ENCODE measurements around the gene LCN6.

The LCN6 gene

GRCh38 chr9:136747161-136748060, 914 bp downstream of the LCN6 start:
- no peak overlapping the region for H2BK120ac ChIP-seq (ENCODE audit: insufficient read depth, low read length, poor library complexity)
- WGBS (ENCODE audit: extremely low coverage, insufficient coverage, insufficient read length), result no CpG with 5 or more reads among the region's 22 CpGs
- H3K23ac ChIP-seq (ENCODE audit: low read length), result no peak overlapping the region
- no peak overlapping the region for H3K14ac ChIP-seq (ENCODE audit: low read length)
- H2AFZ ChIP-seq (ENCODE audit: insufficient read depth, low read length, poor library complexity), result no peak overlapping the region
- H2BK12ac ChIP-seq (ENCODE audit: low read length), result no peak overlapping the region
- no peak overlapping the region for H4K8ac ChIP-seq (ENCODE audit: low read depth, low read length)
- no peaks in the 10 kb centered on the region for H3K9me3 ChIP-seq (ENCODE audit: insufficient read depth, low read depth, low read length)
- no peak overlapping the region for H3K4me3 ChIP-seq (ENCODE audit: low read depth, low read length)
- H3K36me3 ChIP-seq (ENCODE audit: control insufficient read depth in 1 of 2, insufficient read depth in 2 of 2, low read length in 2 of 2), result no peaks in the 10 kb centered on the region
- no peaks in the 10 kb centered on the region for H3K79me2 ChIP-seq (ENCODE audit: control insufficient read depth, insufficient read depth, low read length, poor library complexity)
- DNase-seq, result no peak
- no peak overlapping the region for H3K18ac ChIP-seq (ENCODE audit: low read length)
- H3K79me1 ChIP-seq (ENCODE audit: low read length), result no peaks in the 10 kb centered on the region
- no peak overlapping the region for H4K12ac ChIP-seq (ENCODE audit: low read depth, low read length)
- H4K91ac ChIP-seq (ENCODE audit: low read depth, low read length), result no peak overlapping the region
- H2AK5ac ChIP-seq (ENCODE audit: low read length), result no peak overlapping the region
- no peak overlapping the region for H3K9ac ChIP-seq (ENCODE audit: low read length)
- no peak overlapping the region for H2BK5ac ChIP-seq (ENCODE audit: low read depth, low read length, poor library complexity)
- H3K27ac ChIP-seq (ENCODE audit: low read depth, low read length), result no peak overlapping the region
- H3K27me3 ChIP-seq (ENCODE audit: insufficient read depth, low read length), result no peaks in the 10 kb centered on the region
- H3K4me2 ChIP-seq (ENCODE audit: low read length), result no peak overlapping the region
- no peak overlapping the region for H3K4ac ChIP-seq (ENCODE audit: low read depth, low read length)
- no peaks in the 10 kb centered on the region for H3K4me1 ChIP-seq (ENCODE audit: control insufficient read depth in 1 of 2, insufficient read depth in 2 of 2, low read length in 2 of 2)

- Histone ChIP-seq H2AK5ac (ENCODE audit: low read length) (no peak overlapping the region), H3K79me2 (ENCODE audit: control insufficient read depth, insufficient read depth, low read length, poor library complexity) (no peaks in the 10 kb centered on the region), H2AFZ (ENCODE audit: insufficient read depth, low read length, poor library complexity) (no peak overlapping the region), H3K4me3 (ENCODE audit: low read depth, low read length) (no peak overlapping the region), H3K4me2 (ENCODE audit: low read length) (no peak overlapping the region), H3K23ac (ENCODE audit: low read length) (no peak overlapping the region), H3K9ac (ENCODE audit: low read length) (no peak overlapping the region), H3K4ac (ENCODE audit: low read depth, low read length) (no peak overlapping the region), H3K9me3 (ENCODE audit: insufficient read depth, low read depth, low read length) (no peaks in the 10 kb centered on the region), H4K8ac (ENCODE audit: low read depth, low read length) (no peak overlapping the region), H3K14ac (ENCODE audit: low read length) (no peak overlapping the region), H2BK12ac (ENCODE audit: low read length) (no peak overlapping the region), H3K27me3 (ENCODE audit: insufficient read depth, low read length) (no peaks in the 10 kb centered on the region), H3K4me1 (ENCODE audit: control insufficient read depth in 1 of 2, insufficient read depth in 2 of 2, low read length in 2 of 2) (no peaks in the 10 kb centered on the region), H3K79me1 (ENCODE audit: low read length) (no peaks in the 10 kb centered on the region), H4K91ac (ENCODE audit: low read depth, low read length) (no peak overlapping the region), H3K18ac (ENCODE audit: low read length) (no peak overlapping the region), H3K27ac (ENCODE audit: low read depth, low read length) (no peak overlapping the region), H3K36me3 (ENCODE audit: control insufficient read depth in 1 of 2, insufficient read depth in 2 of 2, low read length in 2 of 2) (no peaks in the 10 kb centered on the region), H4K12ac (ENCODE audit: low read depth, low read length) (no peak overlapping the region), H2BK5ac (ENCODE audit: low read depth, low read length, poor library complexity) (no peak overlapping the region), H2BK120ac (ENCODE audit: insufficient read depth, low read length, poor library complexity) (no peak overlapping the region)
- WGBS (ENCODE audit: extremely low coverage, insufficient coverage, insufficient read length), result no CpG with 5 or more reads among the region's 18 CpGs
- DNase-seq, result no peak
Observed at GRCh38 chr9:136746621-136747020, 1.7 kb downstream of the LCN6 start.

- H3K23ac ChIP-seq (ENCODE audit: low read length), result no peak overlapping the region
- H3K14ac ChIP-seq (ENCODE audit: low read length), result no peak overlapping the region
- H2BK120ac ChIP-seq (ENCODE audit: insufficient read depth, low read length, poor library complexity), result no peak overlapping the region
- no peak overlapping the region for H2AFZ ChIP-seq (ENCODE audit: insufficient read depth, low read length, poor library complexity)
- no peak overlapping the region for H4K91ac ChIP-seq (ENCODE audit: low read depth, low read length)
- H3K9ac ChIP-seq (ENCODE audit: low read length), result no peak overlapping the region
- no peak overlapping the region for H3K27ac ChIP-seq (ENCODE audit: low read depth, low read length)
- no peak overlapping the region for H2BK5ac ChIP-seq (ENCODE audit: low read depth, low read length, poor library complexity)
- no peak overlapping the region for H3K4ac ChIP-seq (ENCODE audit: low read depth, low read length)
- no peaks in the 10 kb centered on the region for H3K79me2 ChIP-seq (ENCODE audit: control insufficient read depth, insufficient read depth, low read length, poor library complexity)
- no peak overlapping the region for H4K8ac ChIP-seq (ENCODE audit: low read depth, low read length)
- H3K27me3 ChIP-seq (ENCODE audit: insufficient read depth, low read length), result no peaks in the 10 kb centered on the region
- DNase-seq, result no peak
- WGBS (ENCODE audit: extremely low coverage, insufficient coverage, insufficient read length), result no CpG with 5 or more reads among the region's 22 CpGs
- no peak overlapping the region for H3K18ac ChIP-seq (ENCODE audit: low read length)
- H3K4me2 ChIP-seq (ENCODE audit: low read length), result no peak overlapping the region
- no peaks in the 10 kb centered on the region for H3K9me3 ChIP-seq (ENCODE audit: insufficient read depth, low read depth, low read length)
- no peak overlapping the region for H2AK5ac ChIP-seq (ENCODE audit: low read length)
- no peak overlapping the region for H2BK12ac ChIP-seq (ENCODE audit: low read length)
- no peaks in the 10 kb centered on the region for H3K4me1 ChIP-seq (ENCODE audit: control insufficient read depth in 1 of 2, insufficient read depth in 2 of 2, low read length in 2 of 2)
- no peaks in the 10 kb centered on the region for H3K79me1 ChIP-seq (ENCODE audit: low read length)
- no peak overlapping the region for H4K12ac ChIP-seq (ENCODE audit: low read depth, low read length)
- no peaks in the 10 kb centered on the region for H3K36me3 ChIP-seq (ENCODE audit: control insufficient read depth in 1 of 2, insufficient read depth in 2 of 2, low read length in 2 of 2)
- H3K4me3 ChIP-seq (ENCODE audit: low read depth, low read length), result no peak overlapping the region
Observed at GRCh38 chr9:136746155-136746490, 2.2 kb downstream of the LCN6 start.

GRCh38 chr9:136745389-136746154, 2.8 kb downstream of the LCN6 start:
- no peaks in the 10 kb centered on the region for H3K27me3 ChIP-seq (ENCODE audit: insufficient read depth, low read length)
- H3K4me3 ChIP-seq (ENCODE audit: low read depth, low read length), result no peak overlapping the region
- H4K91ac ChIP-seq (ENCODE audit: low read depth, low read length), result no peak overlapping the region
- no peak overlapping the region for H3K9ac ChIP-seq (ENCODE audit: low read length)
- H3K79me2 ChIP-seq (ENCODE audit: control insufficient read depth, insufficient read depth, low read length, poor library complexity), result no peaks in the 10 kb centered on the region
- no peaks in the 10 kb centered on the region for H3K9me3 ChIP-seq (ENCODE audit: insufficient read depth, low read depth, low read length)
- H3K36me3 ChIP-seq (ENCODE audit: control insufficient read depth in 1 of 2, insufficient read depth in 2 of 2, low read length in 2 of 2), result no peaks in the 10 kb centered on the region
- H2BK5ac ChIP-seq (ENCODE audit: low read depth, low read length, poor library complexity), result no peak overlapping the region
- H2AK5ac ChIP-seq (ENCODE audit: low read length), result no peak overlapping the region
- H3K27ac ChIP-seq (ENCODE audit: low read depth, low read length), result no peak overlapping the region
- no peak overlapping the region for H4K12ac ChIP-seq (ENCODE audit: low read depth, low read length)
- H3K14ac ChIP-seq (ENCODE audit: low read length), result no peak overlapping the region
- H3K18ac ChIP-seq (ENCODE audit: low read length), result no peak overlapping the region
- no peaks in the 10 kb centered on the region for H3K4me1 ChIP-seq (ENCODE audit: control insufficient read depth in 1 of 2, insufficient read depth in 2 of 2, low read length in 2 of 2)
- H3K79me1 ChIP-seq (ENCODE audit: low read length), result no peaks in the 10 kb centered on the region
- no peak overlapping the region for H2BK120ac ChIP-seq (ENCODE audit: insufficient read depth, low read length, poor library complexity)
- no CpG with 5 or more reads among the region's 23 CpGs for WGBS (ENCODE audit: extremely low coverage, insufficient coverage, insufficient read length)
- H3K23ac ChIP-seq (ENCODE audit: low read length), result no peak overlapping the region
- H2AFZ ChIP-seq (ENCODE audit: insufficient read depth, low read length, poor library complexity), result no peak overlapping the region
- no peak for DNase-seq
- no peak overlapping the region for H3K4ac ChIP-seq (ENCODE audit: low read depth, low read length)
- no peak overlapping the region for H2BK12ac ChIP-seq (ENCODE audit: low read length)
- H4K8ac ChIP-seq (ENCODE audit: low read depth, low read length), result no peak overlapping the region
- no peak overlapping the region for H3K4me2 ChIP-seq (ENCODE audit: low read length)
